Embryonic facial prominence (tissue), 1 donor: Measurements from ENCODE around the gene SLC35A3.

Source experiments
- DNase-seq: peaks from one replicate; pipeline ENCODE4 v3.0.0-alpha.2; 2016; ENCODE audit errors: extremely low spot score

SLC35A3 gene

GRCh38 chr1:100076744-100077143 lies 106.9 kb downstream of the SLC35A3 start:
- DNase-seq, result no peak

- DNase-seq, result no peak
Measured at GRCh38 chr1:100077531-100077930, 107.7 kb downstream of the SLC35A3 start.

GRCh38 chr1:100080331-100080730 lies 110.5 kb downstream of the SLC35A3 start:
- no peak for DNase-seq
